Stimulated activated CD8-positive, alpha-beta memory T cell treated with anti-CD3 and anti-CD28 coated beads, Interleukin-12 subunit alpha, Interleukin-12 subunit beta, amount 100 ng/mL, for 4 hours (primary cell): ENCODE measurements around the gene FAM185A.
"Not testable (repeated sequence)": the region's sequence is repeated elsewhere in the genome, so short reads cannot be mapped to it uniquely, and the experiment has no call there.

ENCODE experiments used
- DNase-seq: peaks from one replicate; pipeline ENCODE4 v3.0.0-alpha.2; 2020; ENCODE audit warnings: low read depth

FAM185A gene

DNA sequence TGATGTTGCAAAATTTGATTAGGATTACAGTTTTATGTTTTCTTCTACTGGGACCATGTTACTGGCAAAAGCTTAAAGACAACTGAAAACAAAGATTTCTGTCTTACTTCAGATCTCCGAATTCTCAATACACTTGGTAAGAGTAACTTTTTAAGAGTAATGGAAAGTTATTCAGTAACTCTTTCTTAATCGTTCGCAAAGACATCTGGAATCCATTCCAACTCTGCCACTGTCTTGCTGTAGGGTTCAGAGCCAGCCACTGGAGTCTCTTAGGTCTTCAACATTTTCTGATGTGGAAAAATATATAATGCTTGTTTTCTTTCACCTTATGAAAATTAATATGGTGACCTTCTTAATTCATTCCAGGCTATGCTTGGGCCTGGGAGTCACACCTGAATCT, 29.9 kb downstream of the FAM185A start:
- not testable (repeated sequence) for DNase-seq

DNA sequence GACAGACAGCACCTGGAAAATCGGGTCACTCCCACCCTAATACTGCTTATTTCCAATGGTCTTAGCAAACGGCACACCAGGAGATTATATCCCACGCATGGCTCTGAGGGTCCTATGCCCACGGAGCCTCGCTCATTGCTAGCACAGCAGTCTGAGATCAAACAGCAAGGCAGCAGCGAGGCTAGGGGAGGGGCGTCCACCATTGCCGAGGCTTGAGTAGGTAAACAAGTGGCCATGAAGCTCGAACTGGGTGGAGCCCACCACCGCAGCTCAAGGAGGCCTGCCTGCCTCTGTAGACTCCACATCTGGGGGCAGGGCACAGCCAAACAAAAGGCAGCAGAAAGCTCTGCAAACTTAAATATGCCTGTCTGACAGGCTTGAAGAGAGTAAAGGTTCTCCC, 32.1 kb downstream of the FAM185A start:
- DNase-seq = not testable (repeated sequence)

DNA sequence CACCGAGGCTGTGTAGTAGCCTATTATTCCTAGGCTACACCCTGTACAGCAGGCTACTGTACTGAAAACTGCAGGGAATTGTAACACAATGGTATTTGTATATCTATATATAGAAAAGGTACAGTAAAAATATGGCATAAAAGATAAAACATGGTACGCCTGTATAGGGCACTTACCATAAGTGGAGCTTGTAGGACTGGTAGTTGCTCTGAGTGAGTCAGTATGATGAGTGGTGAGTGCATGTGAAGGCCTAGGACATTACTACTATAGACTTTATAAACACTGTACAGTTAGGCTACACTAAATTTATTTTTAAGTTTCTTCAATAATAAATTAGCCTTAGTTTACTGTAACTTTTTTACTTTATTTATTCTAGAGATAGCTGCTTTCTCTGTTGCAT, 40.0 kb downstream of the FAM185A start:
- DNase-seq = not testable (repeated sequence)

DNA sequence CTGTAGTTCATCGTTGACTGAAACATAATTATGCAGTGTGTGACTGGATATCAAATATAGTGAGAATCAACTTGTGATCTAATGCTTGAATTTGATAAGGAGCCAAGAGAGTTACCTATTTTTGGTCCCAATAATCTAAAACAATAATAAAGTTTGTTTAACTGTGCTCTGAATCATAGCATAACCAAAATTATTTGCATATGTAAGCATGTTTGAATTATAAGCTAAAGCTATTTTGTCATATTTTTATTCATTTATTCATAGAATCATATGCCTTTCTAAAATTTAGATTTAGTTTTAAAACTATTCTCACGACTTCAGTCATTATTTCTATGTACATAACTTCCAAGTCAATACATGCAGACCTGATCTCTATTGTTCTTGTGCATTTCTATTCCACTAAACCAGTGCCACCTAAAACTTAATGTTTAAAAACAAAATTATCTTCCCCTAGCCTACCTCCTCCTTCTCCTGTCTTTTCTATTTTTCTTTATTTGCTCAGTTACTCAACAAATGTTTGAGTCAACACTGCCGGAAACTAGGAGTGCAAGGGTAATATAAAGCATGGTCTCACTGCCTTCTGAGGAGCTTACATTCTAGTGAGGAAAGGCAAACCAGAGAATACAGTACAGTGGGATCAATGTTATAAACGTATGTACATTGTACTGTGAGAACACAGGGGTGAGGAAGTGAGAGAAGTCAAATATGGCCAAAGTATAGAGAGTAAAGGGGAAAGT, 41.7 kb downstream of the FAM185A start:
- not testable (repeated sequence) for DNase-seq

DNA sequence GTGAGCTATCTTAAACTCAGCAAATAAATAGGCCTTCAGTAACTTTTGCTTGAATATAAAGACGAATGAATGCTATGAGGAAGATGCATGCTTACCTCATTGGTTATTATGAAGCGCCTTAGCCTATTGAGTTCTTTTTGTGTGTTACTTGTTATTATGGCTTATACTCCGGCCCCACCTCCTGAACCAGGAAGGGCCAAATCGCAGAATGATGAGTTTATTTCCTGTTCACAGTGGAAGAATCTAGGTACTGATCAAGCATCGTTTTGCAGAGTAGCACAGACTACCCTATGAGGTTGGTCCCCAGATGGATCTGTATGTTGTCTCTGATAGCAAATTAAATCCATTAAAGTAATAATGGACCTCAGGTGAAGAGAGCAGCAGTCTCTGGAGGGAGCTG, 42.6 kb downstream of the FAM185A start:
- DNase-seq = not testable (repeated sequence)

DNA sequence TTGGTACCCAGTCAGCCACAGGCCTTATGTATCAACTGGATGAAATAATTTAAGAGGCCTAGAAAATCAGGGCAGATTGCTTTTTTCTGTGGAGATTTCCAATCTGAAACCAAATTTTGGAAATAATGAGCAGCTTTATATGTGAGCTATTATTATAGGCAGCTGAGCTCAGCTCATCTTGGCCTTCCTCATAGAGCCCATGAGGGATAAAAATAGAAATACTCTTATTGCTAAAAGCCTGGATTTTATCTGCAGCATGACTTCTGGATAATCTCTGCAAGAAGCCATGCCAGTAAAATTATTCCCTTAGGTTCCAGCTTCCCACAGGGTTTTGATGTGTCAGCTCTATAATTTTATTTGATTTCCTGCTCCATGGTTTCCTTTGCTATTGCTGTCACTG, 43.0 kb downstream of the FAM185A start:
- DNase-seq = not testable (repeated sequence)

DNA sequence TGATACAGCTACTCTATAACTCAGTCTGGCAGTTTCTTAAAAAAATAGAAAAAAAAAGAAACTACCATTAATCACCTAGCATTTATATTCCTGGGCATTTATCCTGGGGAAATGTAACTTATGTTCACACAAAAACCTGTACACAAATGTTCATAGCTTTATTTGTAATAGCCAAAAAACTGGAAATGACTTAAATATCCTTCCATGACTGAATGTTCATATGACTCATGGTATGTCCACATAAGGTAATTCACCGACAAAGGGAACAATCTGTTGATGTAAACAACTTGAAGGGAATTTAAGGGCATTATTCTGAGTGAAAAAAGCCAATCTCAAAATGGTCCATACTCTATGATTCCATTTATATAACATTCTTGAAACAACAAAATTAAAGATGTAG, 45.8 kb downstream of the FAM185A start:
- DNase-seq = not testable (repeated sequence)

DNA sequence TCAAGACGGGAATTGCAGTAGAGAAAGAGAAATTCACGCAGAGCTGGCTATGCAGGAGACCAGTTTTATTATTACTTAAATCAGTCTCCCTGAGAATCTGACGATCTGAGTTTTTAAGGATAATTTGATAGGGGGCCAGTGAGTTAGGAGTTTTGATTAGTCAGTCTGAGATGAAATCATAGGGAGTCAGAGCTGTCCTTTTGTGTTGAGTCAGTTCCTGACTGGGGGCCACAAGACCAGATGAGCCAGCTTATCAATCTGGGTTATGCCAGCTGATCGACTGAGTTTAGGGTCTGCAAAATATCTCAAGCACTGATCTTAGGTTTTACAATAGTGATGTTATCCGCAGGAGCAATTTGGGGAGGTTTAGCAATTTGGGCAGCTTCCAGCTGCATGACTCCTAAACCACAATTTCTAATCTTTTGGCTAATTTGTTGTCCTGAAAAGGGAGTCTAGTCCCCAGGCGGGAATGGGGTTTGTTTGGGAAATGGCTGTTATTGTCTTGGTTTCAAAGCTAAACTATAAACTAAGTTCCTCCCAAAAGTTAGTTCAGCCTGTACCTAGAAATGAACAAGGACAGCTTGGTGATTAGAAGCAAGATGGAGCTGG, 47.3 kb downstream of the FAM185A start:
- DNase-seq = not testable (repeated sequence)

DNA sequence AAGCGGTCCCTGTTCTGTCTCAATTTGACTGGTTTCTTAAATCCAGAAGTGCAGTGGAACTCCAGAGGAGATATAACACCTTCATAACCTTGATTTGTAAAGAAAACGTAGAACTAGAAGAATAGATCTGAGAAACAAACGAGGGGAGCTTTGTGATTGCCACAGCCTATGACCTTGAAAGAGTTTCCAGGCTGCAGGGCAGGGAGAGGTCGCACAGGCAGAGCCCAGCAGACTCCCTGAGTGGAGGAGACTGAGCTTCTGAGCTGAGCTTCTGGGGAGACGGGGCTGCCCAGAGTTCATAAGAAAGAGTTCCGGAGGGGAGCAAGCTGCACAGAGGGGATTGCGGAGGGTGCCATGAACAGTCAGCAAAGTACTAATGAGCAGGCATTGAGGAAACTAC, 57.8 kb downstream of the FAM185A start:
- DNase-seq = no peak

DNA sequence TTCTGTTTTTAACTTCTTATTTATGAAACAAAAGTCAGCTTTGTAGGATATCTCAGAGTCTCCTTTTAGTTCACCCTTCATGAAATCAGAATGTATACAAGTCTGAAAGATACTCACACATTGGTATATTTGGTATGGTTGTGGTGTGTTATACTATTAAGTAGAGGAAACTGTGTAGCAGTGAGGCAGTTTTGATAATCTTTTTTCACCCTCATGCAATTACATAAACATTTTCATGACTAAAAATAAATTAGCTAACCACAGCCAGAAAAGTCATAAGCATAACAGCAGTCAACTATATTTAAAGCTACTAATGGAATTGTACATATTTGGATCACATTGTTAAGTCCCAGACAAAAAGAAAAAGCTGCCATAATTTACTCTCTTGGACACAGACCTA, 62.1 kb downstream of the FAM185A start:
- DNase-seq = no peak

DNA sequence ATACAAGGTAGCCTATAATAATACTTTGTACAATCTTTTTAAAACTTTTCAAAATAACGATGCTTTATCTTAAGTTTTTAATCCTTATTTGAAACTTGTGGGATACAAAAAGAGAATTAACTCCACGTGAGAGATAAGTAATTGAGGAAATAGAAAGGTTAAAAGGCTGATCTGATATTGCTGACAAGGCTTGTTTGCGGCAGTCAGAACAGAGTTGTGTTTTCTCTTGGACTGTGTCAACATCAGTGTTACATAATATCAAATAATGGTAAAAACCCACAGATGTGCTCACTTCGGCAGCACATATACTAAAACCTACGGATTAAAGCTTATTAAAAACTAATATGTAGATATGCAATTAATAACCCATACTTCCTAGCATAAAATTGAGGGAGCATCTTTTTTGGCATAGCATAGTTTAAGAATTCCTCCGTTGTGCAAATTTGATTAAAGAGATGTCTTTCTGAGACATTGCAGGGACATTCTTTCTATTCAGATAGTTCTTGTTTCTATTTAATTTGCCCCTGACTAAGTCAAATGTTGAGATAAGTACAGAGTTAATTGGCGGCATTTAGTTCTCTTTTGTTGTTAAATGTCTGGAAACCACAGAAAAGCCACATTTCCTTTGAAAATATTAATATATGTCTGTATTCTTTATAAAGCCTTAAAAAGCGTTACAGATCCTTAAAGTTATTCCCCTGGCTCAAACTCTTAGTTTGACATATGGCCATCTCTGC, 63.3 kb downstream of the FAM185A start:
- DNase-seq = no peak

DNA sequence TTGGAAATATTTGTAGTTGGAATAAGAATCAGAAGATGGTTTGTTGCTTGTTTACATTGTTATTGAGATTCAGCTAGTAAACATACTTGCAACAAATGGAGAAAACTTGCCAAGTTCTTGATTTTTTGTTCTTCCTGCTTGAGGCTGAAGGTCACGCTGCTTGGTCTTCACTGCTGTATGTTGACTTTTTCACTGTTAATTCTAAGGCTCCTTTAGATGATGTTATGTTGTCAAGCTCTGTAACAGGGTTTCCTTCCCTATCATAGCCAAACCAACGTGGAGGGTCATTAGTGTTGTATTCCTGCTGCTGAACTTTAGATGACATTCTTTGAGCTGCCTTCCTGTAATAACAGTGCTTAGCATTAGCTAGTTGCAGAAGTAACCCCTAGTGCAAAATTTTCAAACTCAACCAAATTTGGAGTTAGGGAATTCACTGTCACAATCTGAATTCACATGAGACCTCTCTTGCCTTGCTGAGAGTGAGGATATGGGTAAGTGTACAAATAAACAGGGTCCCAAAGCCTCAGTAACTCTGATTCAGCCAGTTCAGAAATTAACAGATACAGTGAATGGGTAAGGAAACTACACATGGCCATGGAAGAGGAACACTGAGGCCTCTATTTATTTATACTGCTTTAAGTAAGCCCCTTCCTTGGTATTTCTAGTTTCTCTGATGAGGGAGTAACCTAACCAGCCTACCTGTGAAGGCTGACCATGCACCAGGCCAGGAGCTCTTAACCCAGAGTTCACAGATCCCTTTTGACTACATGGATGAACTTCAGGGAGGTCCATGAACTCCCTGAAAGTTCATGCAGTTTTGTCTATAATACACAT, 64.6 kb downstream of the FAM185A start:
- DNase-seq = no peak

DNA sequence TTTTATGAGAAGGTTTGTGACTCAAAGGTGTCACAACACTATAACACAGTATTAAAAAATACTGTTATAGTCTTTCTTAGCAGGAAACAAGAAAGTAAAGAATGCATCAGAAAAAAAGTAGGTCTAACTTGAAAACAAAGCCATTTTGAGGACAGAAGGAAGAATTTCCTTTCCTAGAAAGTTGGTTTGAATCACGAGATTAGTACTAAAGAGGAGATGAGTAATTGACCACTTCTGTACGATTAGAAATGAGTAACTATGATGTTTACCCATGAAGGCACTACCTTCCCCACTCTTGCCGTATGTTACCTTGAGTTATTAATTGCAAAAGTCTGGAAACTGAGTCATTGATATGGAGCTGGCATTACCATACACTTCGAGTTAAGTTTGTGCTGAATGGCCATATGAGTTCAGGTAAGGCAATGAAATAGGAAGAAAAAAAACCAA, 65.2 kb downstream of the FAM185A start:
- DNase-seq = no peak

DNA sequence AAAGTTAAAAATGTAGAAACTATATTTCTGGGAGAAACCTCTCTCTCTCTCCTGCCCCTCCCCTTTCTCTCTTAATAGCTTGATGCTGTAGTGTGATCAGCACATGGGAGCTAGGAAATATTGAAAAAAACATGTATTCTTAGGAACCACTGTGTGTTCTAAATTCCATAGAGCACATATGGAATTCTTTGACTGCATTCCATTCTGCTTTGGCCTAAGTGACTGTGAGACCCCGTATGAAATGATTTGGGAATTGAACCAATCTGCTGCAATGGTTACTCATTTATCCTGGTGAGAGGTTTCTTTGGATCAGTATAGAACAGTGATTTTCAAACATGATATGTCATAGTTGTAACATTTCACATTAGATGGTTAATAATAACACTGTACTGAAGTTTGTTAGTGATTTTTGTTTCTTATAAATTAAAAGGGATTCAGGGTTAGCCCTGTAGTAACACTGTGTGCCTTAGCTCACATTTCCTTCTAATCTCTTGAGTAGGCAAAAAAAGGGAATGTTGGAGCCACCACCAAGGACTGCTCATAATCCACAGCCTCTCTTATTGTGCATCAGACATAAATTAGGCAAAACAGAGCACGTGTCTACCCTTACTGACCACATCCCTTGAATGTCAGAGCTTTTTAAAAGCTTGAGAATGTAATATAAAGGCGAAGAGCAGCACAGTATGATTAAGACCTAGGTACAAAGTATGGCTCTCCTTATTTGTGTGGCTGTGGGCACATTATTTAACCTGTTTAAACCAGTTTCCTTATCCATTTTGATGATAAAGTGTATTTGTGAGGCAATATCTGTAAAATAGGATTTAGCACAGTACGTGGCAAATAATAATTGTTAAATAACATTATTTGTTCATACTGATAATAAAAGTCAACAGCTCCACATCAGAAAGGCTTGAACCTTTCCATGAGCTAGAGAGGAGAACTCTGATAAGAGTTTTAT, 69.1 kb downstream of the FAM185A start:
- no peak for DNase-seq

DNA sequence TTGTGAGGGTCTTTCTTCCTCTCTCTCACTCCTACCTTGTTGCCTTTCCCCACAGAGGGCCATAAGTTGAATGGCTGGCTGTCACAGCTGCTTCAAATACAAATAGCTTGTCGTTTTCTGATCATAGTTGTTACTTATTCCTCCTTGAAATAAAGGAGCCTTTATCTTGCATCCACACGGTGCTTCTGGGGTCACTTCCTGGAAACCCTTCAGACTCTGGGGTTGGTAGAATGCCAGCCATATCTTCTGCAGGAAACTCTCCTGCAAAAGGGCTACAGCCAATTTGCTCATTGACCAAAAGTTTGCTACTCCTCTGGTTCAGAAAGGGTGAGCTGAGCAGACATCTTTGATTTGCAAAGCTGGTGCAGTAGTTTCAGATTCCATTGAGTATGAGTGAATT, 70.4 kb downstream of the FAM185A start:
- no peak for DNase-seq

DNA sequence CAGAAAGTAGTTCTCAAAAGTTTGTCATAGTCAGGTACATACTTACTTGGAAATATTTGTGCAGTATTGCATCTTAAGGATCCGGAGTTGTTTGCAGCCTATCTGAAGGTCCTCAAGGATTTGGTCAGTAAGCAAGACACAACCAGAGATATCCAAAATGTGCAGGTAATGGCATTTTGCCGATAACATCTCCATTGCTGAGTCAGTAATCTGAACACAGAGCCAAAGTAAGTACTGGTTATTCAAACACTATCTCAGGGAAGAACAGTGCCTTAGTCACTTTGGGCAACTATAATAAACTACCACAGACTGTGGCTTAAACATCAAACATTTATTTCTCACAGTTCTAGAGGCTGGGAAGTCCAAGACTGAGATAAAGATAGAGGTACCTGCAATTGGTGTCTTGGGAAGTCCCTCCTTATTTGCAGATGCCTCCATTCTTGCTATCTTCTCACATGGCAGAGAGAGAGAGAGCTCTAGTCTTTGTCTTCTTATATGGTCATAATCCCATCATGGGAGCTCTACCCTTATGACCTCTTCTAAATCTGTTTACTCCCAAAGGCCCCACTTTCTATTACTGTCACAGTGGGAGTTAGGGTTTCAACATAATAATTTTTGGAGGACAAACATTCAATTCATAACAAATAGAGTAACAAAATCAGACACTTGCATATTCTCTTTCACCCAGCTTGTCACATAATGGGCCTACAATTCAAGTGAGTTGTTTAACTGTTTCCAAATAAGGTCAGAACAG, 73.4 kb downstream of the FAM185A start:
- DNase-seq = no peak

DNA sequence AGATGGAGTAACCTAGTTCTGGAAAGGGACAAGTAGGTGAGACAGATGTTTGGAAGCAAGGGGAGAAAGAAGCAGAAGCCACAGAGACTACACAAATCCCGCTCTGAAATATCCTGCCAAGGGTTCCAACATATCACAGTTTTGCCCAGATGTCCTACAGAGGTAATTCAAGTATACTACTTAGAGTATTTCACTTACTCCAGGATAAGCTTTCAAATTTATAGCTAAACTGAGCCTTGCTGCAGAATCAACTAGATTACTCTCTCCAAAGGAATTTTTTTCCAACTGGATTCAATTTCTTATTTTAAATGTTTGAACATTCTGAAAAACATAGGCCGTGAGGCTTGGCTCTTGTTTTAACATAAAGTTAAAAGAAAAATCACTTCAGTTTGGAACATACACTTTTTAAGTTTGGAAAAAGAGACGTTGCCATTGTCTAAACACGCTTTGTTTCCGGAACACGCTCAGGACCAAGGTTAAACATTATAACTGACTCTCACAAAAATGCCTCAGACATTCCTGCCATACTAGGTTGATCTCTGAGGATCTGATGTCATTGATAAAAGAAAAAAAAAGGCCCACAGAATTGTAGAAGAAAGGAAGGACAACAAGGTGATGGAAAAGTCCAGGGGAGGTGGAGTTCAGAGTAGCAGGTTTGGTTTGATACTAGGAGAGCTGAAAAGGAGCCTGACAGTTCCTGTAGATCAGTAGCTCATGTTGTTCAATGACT, 74.8 kb downstream of the FAM185A start:
- no peak for DNase-seq

DNA sequence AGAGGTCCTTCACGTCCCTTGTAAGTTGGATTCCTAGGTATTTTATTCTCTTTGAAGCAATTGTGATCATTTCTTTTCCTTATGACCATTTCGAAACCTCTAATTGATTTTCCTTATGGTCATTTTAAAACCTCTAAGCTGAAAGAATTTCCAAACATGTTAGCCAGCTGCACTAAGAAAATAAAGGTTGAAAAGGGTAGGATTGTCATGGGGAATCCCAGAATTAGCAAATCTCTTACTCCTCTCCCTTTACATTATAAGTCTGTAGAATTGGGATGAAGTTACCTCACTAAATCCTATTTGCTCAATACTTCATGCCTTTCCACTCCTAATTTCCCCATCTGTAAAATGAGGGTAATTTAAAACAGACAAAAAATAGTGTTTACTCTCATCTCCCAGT, 79.5 kb downstream of the FAM185A start:
- DNase-seq = no peak

DNA sequence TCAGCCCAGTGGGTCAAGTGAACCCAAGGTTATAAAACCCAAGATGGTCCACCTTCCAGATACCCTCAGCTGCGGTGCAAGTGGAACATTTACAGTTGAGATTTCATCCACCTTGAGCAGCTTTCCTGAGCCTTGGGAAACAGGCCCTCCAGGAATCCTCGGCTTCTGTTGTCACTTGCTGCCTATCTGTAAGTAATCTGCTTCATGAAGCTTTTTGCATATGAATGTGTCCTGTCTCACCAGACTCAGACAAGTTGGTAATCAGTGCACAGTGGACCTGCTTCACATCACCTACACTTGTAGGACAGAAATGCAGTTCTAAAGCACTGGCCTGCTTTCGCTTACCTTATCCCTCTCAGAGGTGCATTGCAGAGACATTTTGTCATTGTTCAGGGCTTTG, 80.3 kb downstream of the FAM185A start:
- no peak for DNase-seq

DNA sequence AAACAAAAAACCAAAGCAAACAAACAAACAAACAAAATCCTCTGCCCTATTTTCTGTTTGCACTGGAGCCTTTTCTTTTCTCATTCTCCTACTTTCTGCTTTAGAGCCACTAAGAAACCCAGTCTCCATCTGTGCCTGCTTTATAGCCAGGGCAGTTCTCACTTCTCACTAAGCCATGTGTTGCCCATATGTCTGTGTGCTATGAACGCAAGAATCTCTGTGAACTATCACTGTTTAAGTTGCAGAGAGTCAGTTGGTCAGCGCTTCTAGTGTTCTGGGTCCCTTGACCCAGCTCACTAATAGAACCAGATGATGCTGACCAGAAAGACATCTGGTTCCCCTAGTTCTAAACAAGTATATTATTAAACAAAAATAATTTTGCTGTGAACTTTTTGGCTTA, 81.4 kb downstream of the FAM185A start:
- no peak for DNase-seq
